ENCODE measurements around the gene PCBP2. TPM values are rescaled to one million over a fixed set of nuclear protein-coding genes. Genes with fewer than 3 reads are reported as not detected.
A peak's percentile ranks its signal among the peaks of the same experiment; 100 is the strongest.
"Not testable (repeated sequence)": the region's sequence is repeated elsewhere in the genome, so short reads cannot be mapped to it uniquely, and the experiment has no call there.

Gene PCBP2
- total RNA-seq, 2 experiments from 2014 or later, result 738 to 756 TPM

DNA sequence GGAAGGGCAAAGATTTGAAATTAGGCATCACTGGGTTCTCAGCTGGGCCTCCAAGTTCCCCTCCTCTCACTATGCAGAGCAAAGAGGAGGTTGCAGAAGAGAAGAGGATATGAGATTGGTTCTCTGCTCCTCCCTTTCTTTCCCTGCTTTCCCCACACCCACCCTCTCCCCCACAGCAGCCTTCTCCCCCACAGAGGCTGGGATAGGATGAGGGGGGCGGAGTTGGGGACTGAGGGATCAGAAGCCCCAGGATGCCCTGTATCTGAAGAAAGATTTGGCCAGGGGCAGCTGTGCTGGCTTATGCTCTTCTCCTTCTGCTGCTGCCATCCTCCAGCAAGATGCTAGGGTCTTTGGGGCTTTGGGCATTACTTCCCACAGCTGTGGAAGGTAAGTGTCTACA lies 28.3 kb upstream of the PCBP2 start, which contains the start of gene AMHR2:
Gene AMHR2, plus strand, starts transcription at position 259 of the 400 bp plus-strand sequence. Its CDS starts 80 bp downstream, at position 339.
- CTCF ChIA-PET, result interaction anchor here (1.4 to 7.8 kb wide), 3 partner anchors 69 to 100 kb away, joined by 3 to 138 read pairs (median 6); no protein-coding TSS in a partner anchor
- Mint-ChIP-seq H3K27ac (no peak within 1 kb of the TSS), H3K27me3 (peaks cover 4% of the 10 kb centered on the region), H3K9me3 (no peaks in the 10 kb centered on the region), H3K4me3 (no peak within 1 kb of the TSS), H3K36me3 (ENCODE audit: low read depth) (no peaks in the 10 kb centered on the region), H3K4me1 (peaks cover 28% of the 10 kb centered on the region)
- POLR2A ChIA-PET, result interaction anchor here (0.8 kb wide), 1 partner anchor 18 kb away, joined by 3 read pairs; the partner anchor contains the start of gene PRR13
- no peak for DNase-seq

DNA sequence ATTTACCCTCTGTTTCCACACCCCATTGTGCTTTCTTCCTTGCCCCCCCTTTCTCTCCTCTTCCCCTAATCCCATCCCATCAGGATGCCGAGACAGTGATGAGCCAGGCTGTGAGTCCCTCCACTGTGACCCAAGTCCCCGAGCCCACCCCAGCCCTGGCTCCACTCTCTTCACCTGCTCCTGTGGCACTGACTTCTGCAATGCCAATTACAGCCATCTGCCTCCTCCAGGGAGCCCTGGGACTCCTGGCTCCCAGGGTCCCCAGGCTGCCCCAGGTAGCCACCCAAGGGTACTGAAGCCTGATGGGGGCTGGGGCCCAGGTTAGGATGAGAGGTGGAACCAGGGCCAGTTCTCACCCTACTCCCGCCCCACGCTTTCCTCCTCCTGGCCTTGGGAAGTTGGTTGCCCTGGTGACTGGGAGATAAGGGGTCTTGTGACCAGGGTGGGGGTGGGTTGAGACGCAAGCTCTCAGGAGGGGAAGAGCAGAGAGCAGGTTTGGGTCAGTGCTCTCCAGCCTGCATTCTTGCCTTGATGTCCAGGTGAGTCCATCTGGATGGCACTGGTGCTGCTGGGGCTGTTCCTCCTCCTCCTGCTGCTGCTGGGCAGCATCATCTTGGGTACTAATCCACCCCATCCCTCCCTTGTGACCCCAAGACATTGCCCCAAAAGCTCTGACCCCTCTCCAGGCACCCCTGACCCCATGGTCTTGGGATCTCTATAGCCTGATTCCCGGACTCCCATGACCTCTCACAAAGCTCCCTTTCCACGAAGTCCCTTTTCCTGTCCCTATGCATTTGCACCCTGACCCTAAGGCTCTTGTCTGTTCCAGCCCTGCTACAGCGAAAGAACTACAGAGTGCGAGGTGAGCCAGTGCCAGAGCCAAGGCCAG lies 27.0 kb upstream of the PCBP2 start:
- Mint-ChIP-seq H3K4me1 (peaks cover 19% of the 10 kb centered on the region), H3K27me3 (no peaks in the 10 kb centered on the region), H3K9me3 (no peaks in the 10 kb centered on the region), H3K4me3 (no peak overlapping the region), H3K36me3 (ENCODE audit: low read depth) (no peaks in the 10 kb centered on the region), H3K27ac (no peak overlapping the region)
- ChIA-PET CTCF (interaction anchor here (1.3 to 7.8 kb wide), 4 partner anchors 70 to 264 kb away, joined by 3 to 138 read pairs (median 4); no protein-coding TSS in a partner anchor), POLR2A (interaction anchor here (0.6 to 1.3 kb wide), 5 partner anchors 16 to 79 kb away, joined by 3 to 4 read pairs (median 3); partner anchors contain the start of gene PRR13)
- no peak for DNase-seq

DNA sequence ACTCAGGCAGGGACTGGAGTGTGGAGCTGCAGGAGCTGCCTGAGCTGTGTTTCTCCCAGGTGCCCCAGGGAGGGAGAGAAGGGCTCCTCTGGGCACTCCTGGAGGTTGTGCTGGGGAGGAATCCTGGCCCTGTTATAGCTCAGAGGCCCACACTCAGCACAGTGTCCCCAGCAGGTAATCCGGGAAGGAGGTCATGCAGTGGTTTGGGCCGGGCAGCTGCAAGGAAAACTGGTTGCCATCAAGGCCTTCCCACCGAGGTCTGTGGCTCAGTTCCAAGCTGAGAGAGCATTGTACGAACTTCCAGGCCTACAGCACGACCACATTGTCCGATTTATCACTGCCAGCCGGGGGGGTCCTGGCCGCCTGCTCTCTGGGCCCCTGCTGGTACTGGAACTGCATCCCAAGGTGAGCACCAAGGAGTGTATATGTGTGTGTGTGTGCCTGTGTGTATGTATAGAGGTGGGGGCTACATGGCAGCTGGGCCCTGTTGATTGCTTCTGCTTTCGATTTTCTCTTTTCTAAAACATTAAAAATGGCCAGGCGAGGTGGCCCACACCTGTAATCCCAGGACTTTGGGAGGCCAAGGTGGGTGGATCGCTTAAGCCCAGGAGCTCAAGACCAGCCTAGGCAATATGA lies 26.3 kb upstream of the PCBP2 start:
- Mint-ChIP-seq H3K36me3 (ENCODE audit: low read depth) (no peaks in the 10 kb centered on the region), H3K27me3 (no peaks in the 10 kb centered on the region), H3K4me1 (peaks cover 17% of the 10 kb centered on the region), H3K4me3 (no peak overlapping the region), H3K27ac (no peak overlapping the region), H3K9me3 (no peaks in the 10 kb centered on the region)
- DNase-seq, result no peak
- ChIA-PET CTCF (interaction anchor here (1.0 to 7.8 kb wide), 5 partner anchors 71 to 265 kb away, joined by 3 to 138 read pairs (median 3); partner anchors contain the start of gene AAAS), POLR2A (interaction anchor here (0.6 to 1.3 kb wide), 6 partner anchors 16 to 102 kb away, joined by 3 to 4 read pairs (median 3); partner anchors contain the start of gene PRR13)

DNA sequence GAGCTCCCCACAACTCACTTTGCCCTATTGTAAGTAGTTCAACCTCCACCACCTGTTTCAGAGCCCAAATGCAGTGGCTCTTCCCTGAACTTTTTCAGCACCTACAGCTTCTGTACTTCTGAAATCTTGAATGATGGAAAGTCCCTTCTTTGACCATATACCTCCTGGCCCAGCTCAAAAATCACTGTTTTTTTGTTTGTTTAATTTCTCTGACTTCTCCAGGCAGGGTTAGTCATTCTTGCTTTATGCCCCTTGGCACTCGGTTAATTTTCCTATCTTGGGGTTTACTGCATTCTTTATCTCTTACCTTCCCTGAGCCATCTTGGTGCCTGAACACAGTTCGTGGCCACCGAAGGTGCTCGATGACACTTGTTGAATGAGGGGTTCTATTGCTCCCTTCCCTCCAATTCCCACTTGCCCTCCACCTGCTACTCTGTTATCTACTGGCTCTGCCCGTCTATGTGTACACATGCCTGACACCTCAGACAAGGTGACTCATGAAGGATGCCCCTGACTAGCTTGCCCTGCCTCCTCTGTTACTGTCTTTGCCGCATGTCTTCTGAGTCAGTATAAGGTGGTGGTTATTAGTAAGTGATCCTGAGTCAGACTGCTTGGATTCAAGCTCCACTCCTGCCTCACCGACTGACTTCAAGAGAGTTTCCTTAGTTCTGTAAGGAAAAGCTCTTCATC lies 23.9 kb upstream of the PCBP2 start:
- ChIA-PET POLR2A (interaction anchor here (1.0 to 1.5 kb wide), 3 partner anchors 13 to 49 kb away, joined by 4 to 6 read pairs (median 4); partner anchors contain the start of gene PRR13), CTCF (interaction anchor here (1.1 to 1.5 kb wide), 4 partner anchors 12 to 107 kb away, joined by 5 to 6 read pairs (median 5); partner anchors contain the start of gene AAAS)
- H3K36me3 Mint-ChIP-seq (ENCODE audit: low read depth), result no peaks in the 10 kb centered on the region
- H3K4me1 Mint-ChIP-seq, result peaks cover 7% of the 10 kb centered on the region
- H3K27me3 Mint-ChIP-seq, result no peaks in the 10 kb centered on the region
- H3K9me3 Mint-ChIP-seq, result no peaks in the 10 kb centered on the region
- H3K27ac Mint-ChIP-seq, result no peak overlapping the region
- H3K4me3 Mint-ChIP-seq, result no peak overlapping the region
- DNase-seq, result peak; percentile 30

DNA sequence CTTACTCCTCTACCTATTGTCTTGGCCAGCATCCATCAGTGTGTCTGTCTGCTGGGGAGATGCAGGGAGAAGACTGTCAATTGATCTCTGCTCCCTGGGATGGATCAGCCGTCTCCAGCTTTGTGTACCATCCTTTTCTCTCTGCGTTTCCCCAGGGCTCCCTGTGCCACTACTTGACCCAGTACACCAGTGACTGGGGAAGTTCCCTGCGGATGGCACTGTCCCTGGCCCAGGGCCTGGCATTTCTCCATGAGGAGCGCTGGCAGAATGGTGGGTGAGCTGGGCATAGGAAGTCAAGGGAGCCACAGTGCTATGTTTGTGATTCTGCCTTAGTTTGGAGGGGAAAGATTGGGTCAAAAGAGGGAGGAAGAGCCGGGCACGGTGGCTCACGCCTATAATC lies 23.2 kb upstream of the PCBP2 start:
- Mint-ChIP-seq H3K27ac (no peak overlapping the region), H3K4me1 (peaks cover 7% of the 10 kb centered on the region), H3K27me3 (no peaks in the 10 kb centered on the region), H3K9me3 (no peaks in the 10 kb centered on the region), H3K4me3 (no peak overlapping the region), H3K36me3 (ENCODE audit: low read depth) (no peaks in the 10 kb centered on the region)
- DNase-seq, result no peak
- ChIA-PET CTCF (interaction anchor here (1.1 to 1.7 kb wide), 4 partner anchors 11 to 107 kb away, joined by 5 to 6 read pairs (median 6); partner anchors contain the start of gene AAAS), POLR2A (interaction anchor here (1.0 to 1.5 kb wide), 3 partner anchors 13 to 50 kb away, joined by 4 to 6 read pairs (median 4); partner anchors contain the start of gene PRR13)

DNA sequence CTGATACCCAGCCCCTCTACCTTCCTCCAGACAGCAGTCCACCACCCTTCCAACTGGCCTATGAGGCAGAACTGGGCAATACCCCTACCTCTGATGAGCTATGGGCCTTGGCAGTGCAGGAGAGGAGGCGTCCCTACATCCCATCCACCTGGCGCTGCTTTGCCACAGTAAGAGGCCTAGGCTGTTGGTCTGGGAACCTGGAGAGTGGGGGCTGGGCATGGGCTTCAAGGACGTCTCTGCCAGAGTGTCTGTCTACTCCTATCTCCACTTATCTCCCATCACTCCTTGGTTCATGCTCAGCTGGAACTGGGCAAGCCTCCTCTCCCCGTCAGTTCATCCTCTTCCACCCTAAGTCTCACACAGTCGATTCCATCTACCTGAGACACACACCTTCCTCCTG lies 21.8 kb upstream of the PCBP2 start:
- H3K4me1 Mint-ChIP-seq, result peaks cover 7% of the 10 kb centered on the region
- H3K4me3 Mint-ChIP-seq, result no peak overlapping the region
- no peak overlapping the region for H3K27ac Mint-ChIP-seq
- no peaks in the 10 kb centered on the region for H3K36me3 Mint-ChIP-seq (ENCODE audit: low read depth)
- ChIA-PET POLR2A (interaction anchor here (1.0 to 1.3 kb wide), 2 partner anchors 12 to 19 kb away, joined by 3 to 4 read pairs; no protein-coding TSS in a partner anchor), CTCF (interaction anchor here (1.7 to 2.6 kb wide), 2 partner anchors 9 to 78 kb away, joined by 6 to 10 read pairs; no protein-coding TSS in a partner anchor)
- H3K27me3 Mint-ChIP-seq, result no peaks in the 10 kb centered on the region
- H3K9me3 Mint-ChIP-seq, result no peaks in the 10 kb centered on the region
- DNase-seq, result no peak

DNA sequence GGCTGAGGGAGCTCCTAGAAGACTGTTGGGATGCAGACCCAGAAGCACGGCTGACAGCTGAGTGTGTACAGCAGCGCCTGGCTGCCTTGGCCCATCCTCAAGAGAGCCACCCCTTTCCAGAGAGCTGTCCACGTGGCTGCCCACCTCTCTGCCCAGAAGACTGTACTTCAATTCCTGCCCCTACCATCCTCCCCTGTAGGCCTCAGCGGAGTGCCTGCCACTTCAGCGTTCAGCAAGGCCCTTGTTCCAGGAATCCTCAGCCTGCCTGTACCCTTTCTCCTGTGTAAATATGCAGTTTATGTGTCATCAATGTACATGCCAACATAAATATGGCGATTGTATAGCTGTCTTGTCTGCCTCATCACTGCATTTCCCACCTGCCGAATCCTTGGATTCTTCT lies 20.7 kb upstream of the PCBP2 start:
- ChIA-PET POLR2A (interaction anchor here (0.6 to 2.1 kb wide), 3 partner anchors 10 to 52 kb away, joined by 4 to 6 read pairs (median 4); partner anchors contain the start of gene PRR13), CTCF (interaction anchor here (2.6 kb wide), 1 partner anchor 10 kb away, joined by 10 read pairs; no protein-coding TSS in a partner anchor)
- no peak for DNase-seq
- Mint-ChIP-seq H3K9me3 (no peaks in the 10 kb centered on the region), H3K4me3 (no peak overlapping the region), H3K27me3 (peaks cover 2% of the 10 kb centered on the region), H3K4me1 (peaks cover 7% of the 10 kb centered on the region), H3K36me3 (ENCODE audit: low read depth) (no peaks in the 10 kb centered on the region), H3K27ac (no peak overlapping the region)

DNA sequence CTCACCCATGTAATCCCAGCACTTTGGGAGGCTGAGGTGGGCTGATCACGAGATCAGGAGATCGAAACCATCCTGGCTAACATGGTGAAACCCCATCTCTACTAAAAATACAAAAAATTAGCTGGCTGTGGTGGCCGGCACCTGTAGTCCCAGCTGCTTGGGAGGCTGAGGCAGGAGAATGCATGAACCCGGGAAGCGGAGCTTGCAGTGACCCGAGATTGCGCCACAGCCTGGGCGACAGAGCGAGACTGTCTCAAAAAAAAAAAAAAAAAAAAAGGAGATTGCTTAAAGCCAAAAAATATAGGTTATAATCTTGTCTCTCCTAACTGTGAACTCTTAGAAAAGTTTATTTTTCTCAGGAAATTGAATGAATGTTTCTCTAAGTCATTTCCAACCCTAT lies 16.6 kb upstream of the PCBP2 start:
- H3K4me3 Mint-ChIP-seq; H3K9me3 Mint-ChIP-seq; H3K4me1 Mint-ChIP-seq; H3K36me3 Mint-ChIP-seq (ENCODE audit: low read depth); H3K27ac Mint-ChIP-seq; DNase-seq; POLR2A ChIA-PET; H3K27me3 Mint-ChIP-seq: not testable (repeated sequence)
- CTCF ChIA-PET, result interaction anchor here (0.7 kb wide), 1 partner anchor 109 kb away, joined by 3 read pairs; no protein-coding TSS in a partner anchor

DNA sequence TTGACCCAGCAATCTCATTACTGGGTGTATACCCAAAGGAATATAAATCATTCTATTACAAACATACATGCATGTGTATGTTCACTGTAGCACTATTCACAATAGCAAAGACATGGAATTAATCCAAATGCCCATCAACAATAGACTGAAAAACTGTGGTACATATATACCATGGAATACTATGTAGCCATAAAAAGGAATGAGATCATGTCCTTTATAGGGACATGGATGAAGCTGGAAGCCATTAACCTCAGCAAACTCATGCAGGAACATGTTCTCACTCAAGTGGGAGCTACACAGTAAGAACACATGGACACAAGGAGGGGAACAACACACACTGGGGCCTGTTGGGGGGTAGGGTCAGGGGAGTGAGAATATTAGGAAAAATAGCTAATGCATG lies 12.3 kb upstream of the PCBP2 start:
- not testable (repeated sequence) for H3K27me3 Mint-ChIP-seq, H3K27ac Mint-ChIP-seq, H3K4me3 Mint-ChIP-seq, DNase-seq, H3K9me3 Mint-ChIP-seq
- ChIA-PET CTCF (interaction anchor here (0.9 to 1.7 kb wide), 5 partner anchors 11 to 118 kb away, joined by 3 to 10 read pairs (median 4); partner anchors contain the start of gene AAAS), POLR2A (interaction anchor here (1.1 to 2.4 kb wide), 3 partner anchors 15 to 172 kb away, joined by 3 to 12 read pairs (median 3); no protein-coding TSS in a partner anchor)
- Mint-ChIP-seq H3K4me1 (peaks cover 27% of the 10 kb centered on the region), H3K36me3 (ENCODE audit: low read depth) (peaks cover 22% of the 10 kb centered on the region)

DNA sequence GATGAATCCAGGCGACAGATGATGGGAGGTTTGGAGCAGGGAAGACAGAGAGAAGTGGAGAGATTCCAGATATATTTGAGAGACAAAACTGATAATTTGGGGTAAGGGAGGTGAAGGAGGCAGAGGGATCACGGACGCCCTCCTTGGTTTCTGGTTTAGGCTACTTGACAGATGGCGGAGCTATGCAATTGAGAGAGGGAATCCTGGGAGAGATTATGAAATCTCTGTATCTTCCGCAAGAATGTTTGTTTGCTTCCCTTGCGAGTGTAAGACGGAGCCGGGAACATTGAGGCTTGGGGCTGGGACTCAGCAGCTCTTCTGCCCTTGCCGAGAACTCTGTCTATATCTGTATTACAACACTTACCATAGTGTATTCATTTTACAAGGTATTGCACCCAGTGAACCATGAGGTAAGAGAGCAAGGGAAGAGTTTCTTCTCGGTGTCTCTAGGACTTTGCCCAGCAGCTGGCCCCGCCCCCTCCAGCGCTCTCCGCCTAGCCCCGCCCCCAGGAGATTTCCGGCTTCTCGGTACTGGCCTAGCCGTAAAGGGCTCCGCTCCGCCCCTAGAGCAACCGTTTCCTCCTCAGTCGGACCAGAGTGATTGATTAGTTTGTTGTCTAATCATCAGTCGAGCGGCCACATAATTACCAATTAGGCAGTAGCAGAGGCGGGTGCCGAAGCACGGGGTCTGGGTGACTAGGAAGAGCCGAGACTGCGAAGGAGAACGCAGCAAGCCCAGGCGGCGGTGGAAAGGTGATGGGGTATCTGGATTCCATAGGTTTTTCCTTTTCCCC lies 10.7 kb upstream of the PCBP2 start, which contains the start of gene PRR13:
Gene PRR13, plus strand, starts transcription at position 695 of the 794 bp plus-strand sequence. CDS start 981 bp downstream, outside the sequence.
- H3K9me3 Mint-ChIP-seq, result no peaks in the 10 kb centered on the region
- H3K4me1 Mint-ChIP-seq, result peaks cover 43% of the 10 kb centered on the region
- H3K27me3 Mint-ChIP-seq, result no peaks in the 10 kb centered on the region
- peak within 1 kb of the TSS; percentile 90 for H3K4me3 Mint-ChIP-seq
- peaks cover 37% of the 10 kb centered on the region for H3K36me3 Mint-ChIP-seq (ENCODE audit: low read depth)
- CTCF ChIA-PET, result interaction anchor here (0.9 to 1.9 kb wide), 6 partner anchors 20 to 120 kb away, joined by 3 to 11 read pairs (median 7); partner anchors contain the start of gene AAAS
- peak; percentile 99 for DNase-seq
- POLR2A ChIA-PET, result interaction anchor here (0.5 to 2.4 kb wide), 19 partner anchors 9 to 260 kb away, joined by 3 to 12 read pairs (median 3); partner anchors contain the start of genes AAAS, CSAD, MAP3K12 and TARBP2
- peak within 1 kb of the TSS; percentile 88 for H3K27ac Mint-ChIP-seq

DNA sequence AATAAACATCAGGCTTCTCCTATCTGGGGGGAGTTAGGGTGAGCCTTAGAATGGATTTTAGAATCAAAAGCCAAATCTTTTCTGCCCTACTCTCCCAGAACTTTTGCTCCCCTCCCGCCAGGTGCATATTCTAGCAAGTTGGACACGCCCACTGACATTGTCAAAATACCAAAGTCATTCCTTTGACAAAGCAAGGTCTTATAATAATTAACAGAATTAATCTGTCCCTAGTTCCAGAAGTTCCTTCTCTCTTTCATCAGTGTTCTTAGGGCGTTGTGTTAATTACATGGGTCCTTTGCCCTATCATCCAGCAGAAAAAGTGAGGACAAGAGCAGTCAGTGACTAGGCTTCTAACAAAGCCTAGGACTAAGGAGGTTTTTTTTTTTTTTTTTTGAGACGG lies 7.9 kb upstream of the PCBP2 start:
- H3K36me3 Mint-ChIP-seq (ENCODE audit: low read depth), result peaks cover 53% of the 10 kb centered on the region
- H3K9me3 Mint-ChIP-seq, result no peaks in the 10 kb centered on the region
- H3K4me1 Mint-ChIP-seq, result peaks cover 50% of the 10 kb centered on the region
- POLR2A ChIA-PET, result interaction anchor here (1.9 kb wide), 1 partner anchor 11 kb away, joined by 5 read pairs; no protein-coding TSS in a partner anchor
- H3K27me3 Mint-ChIP-seq, result no peaks in the 10 kb centered on the region
- CTCF ChIA-PET, result no interaction called here
- H3K4me3 Mint-ChIP-seq, result peak overlapping the region; percentile 65
- peak overlapping the region; percentile 7 for H3K27ac Mint-ChIP-seq
- DNase-seq, result no peak

All from activated CD4-positive, alpha-beta memory T cell treated with anti-CD3 and anti-CD28 coated beads, Interleukin-2, amount 10 ng/mL, durations not matched to agents 7 days and 5 days (primary cell).